ENCODE measurements around the gene IFNAR1.

The IFNAR1 gene

DNA sequence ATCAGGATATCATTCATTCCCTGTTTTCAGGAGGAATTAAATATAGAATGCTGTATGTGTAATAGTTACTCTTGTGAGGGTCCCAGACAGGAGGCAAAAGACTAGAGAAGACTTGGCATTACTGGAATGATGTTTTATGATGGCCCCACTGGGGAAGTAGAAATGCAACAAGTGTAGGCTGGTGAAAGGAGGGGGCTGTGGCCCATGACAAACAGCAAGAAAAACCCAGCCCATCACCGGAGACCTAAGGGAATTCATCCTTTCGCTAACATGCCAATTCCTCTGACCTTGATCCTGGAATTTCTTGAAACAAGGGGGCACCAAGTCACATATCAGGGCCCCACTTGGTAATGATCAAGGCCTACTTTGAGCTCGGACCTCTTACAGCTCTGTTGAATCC lies 72.9 kb downstream of the IFNAR1 start:
- no peak for ATAC-seq
- TF ChIP-seq ZFP30 (CRISPR knock-in tag; IDR thresholded peaks at IDR 0.05) (no peak), OSR1 (CRISPR knock-in tag; IDR thresholded peaks at IDR 0.05) (no peak), ZFP3 (CRISPR knock-in tag; IDR thresholded peaks at IDR 0.05) (no peak), TCF4 (CRISPR knock-in tag; IDR thresholded peaks at IDR 0.05; ENCODE audit: borderline replicate concordance) (no peak), BACH2 (CRISPR knock-in tag; IDR thresholded peaks at IDR 0.05; ENCODE audit: borderline replicate concordance) (no peak), TOX (CRISPR knock-in tag; IDR thresholded peaks at IDR 0.05; ENCODE audit: borderline replicate concordance) (no peak)
- TF ChIP-seq, protein P1, sequence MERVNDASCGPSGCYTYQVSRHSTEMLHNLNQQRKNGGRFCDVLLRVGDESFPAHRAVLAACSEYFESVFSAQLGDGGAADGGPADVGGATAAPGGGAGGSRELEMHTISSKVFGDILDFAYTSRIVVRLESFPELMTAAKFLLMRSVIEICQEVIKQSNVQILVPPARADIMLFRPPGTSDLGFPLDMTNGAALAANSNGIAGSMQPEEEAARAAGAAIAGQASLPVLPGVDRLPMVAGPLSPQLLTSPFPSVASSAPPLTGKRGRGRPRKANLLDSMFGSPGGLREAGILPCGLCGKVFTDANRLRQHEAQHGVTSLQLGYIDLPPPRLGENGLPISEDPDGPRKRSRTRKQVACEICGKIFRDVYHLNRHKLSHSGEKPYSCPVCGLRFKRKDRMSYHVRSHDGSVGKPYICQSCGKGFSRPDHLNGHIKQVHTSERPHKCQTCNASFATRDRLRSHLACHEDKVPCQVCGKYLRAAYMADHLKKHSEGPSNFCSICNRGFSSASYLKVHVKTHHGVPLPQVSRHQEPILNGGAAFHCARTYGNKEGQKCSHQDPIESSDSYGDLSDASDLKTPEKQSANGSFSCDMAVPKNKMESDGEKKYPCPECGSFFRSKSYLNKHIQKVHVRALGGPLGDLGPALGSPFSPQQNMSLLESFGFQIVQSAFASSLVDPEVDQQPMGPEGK (CRISPR knock-in tag; IDR thresholded peaks at IDR 0.05; ENCODE audit: borderline replicate concordance) = no peak

DNA sequence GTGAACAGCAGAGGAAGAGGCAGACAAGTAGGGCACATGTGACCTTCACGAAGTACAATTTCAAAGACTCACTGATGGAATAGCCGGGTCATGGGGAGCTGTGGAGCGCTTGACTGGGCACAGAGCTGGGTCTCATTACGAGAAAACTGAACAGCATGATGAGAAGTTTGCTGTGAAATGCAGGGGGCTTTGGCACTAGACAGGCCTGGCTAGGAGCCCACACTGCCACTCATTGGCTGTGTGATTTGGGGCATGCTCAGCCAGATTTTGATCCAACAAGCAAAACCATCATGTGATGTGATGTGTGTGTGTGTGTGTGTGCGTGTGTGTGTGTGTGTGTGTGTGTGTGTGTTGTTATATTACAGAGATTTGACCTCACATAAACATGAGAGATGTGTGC lies 73.6 kb downstream of the IFNAR1 start:
- TF ChIP-seq CSDC2 (CRISPR knock-in tag; IDR thresholded peaks at IDR 0.05) (no peak), ZNF8 (CRISPR knock-in tag; IDR thresholded peaks at IDR 0.05) (no peak), ZNF565 (CRISPR knock-in tag; conservative IDR thresholded peaks at IDR 0.05; ENCODE audit: low read depth) (no peak), ZNF70 (CRISPR knock-in tag; IDR thresholded peaks at IDR 0.05) (no peak), ISL1 (CRISPR knock-in tag; IDR thresholded peaks at IDR 0.05) (no peak)
- no peak for ATAC-seq

DNA sequence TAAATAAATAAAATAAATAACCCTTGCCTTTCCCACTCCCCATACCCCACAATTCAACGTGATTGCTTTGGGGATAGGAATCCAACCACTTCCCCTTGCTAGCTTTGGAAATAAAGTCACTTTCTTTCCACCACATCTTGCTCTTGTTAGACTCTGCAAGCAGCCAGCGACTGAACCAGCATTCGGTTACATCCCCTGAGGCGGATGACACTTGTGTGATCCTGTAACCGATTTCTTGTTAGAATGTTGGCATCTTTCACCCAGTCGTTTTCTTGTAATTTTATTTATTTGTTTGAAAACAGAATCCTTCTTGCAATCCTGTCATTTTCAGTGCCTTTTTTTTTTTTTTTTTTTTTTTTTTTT lies 76.8 kb downstream of the IFNAR1 start:
- TF ChIP-seq TCF4 (CRISPR knock-in tag; IDR thresholded peaks at IDR 0.05; ENCODE audit: borderline replicate concordance) (no peak), ESRRG (CRISPR knock-in tag; IDR thresholded peaks at IDR 0.05) (no peak), OSR1 (CRISPR knock-in tag; IDR thresholded peaks at IDR 0.05) (no peak), PPARA (CRISPR knock-in tag; IDR thresholded peaks at IDR 0.05; ENCODE audit: borderline replicate concordance) (no peak)
- TF ChIP-seq, protein P2, sequence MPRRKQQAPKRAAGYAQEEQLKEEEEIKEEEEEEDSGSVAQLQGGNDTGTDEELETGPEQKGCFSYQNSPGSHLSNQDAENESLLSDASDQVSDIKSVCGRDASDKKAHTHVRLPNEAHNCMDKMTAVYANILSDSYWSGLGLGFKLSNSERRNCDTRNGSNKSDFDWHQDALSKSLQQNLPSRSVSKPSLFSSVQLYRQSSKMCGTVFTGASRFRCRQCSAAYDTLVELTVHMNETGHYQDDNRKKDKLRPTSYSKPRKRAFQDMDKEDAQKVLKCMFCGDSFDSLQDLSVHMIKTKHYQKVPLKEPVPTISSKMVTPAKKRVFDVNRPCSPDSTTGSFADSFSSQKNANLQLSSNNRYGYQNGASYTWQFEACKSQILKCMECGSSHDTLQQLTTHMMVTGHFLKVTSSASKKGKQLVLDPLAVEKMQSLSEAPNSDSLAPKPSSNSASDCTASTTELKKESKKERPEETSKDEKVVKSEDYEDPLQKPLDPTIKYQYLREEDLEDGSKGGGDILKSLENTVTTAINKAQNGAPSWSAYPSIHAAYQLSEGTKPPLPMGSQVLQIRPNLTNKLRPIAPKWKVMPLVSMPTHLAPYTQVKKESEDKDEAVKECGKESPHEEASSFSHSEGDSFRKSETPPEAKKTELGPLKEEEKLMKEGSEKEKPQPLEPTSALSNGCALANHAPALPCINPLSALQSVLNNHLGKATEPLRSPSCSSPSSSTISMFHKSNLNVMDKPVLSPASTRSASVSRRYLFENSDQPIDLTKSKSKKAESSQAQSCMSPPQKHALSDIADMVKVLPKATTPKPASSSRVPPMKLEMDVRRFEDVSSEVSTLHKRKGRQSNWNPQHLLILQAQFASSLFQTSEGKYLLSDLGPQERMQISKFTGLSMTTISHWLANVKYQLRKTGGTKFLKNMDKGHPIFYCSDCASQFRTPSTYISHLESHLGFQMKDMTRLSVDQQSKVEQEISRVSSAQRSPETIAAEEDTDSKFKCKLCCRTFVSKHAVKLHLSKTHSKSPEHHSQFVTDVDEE (CRISPR knock-in tag; IDR thresholded peaks at IDR 0.05) = no peak
- ATAC-seq = no peak

DNA sequence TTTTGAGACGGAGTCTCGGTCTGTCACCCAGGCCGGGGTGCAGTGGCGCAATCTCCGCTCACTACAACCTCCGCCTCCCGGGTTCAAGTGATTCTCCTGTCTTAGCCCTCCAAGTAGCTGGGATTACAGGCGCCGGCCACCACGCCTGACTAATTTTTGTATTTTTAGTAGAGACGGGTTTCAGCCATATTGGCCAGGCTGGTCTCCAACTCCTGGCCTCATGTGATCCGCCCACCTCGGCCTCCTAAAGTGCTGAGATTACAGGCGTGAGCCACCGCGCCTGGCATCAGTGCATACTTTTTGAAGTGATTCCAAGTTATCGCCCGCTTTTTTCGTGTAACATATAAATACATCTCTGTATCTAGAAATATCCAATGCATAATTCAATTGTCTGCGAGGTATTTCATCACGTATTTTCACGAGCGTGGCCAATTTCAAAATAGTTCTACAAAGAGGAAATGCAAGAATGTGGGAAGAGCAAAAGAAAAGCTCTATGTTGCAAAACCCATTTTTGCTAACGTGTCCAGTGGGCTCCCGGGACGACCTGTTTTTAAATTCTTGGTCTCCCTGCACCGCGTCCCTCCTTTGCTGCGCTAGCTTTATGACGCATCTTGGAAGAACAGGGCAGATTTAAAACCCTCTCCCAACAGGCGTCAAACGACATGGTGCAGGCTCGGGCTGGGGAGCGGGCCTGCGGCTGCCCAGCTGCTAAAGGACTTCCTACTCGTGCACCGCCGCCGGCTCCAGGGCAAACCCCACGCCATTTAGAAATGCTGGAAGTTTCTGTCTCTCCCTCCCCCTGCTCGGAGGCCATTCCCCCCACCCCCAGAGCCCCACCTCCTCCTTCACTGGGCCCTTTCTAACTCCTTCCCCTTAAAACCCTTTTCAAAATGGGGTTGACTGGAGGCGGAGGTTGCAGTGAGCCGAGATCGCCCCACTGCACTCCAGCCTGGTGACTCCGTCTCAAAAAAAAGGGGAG lies 77.5 kb downstream of the IFNAR1 start:
- TF ChIP-seq OSR1 (CRISPR knock-in tag; IDR thresholded peaks at IDR 0.05) (no peak), PPARA (CRISPR knock-in tag; IDR thresholded peaks at IDR 0.05; ENCODE audit: borderline replicate concordance) (no peak), ZNF8 (CRISPR knock-in tag; IDR thresholded peaks at IDR 0.05) (no peak), TCF4 (CRISPR knock-in tag; IDR thresholded peaks at IDR 0.05; ENCODE audit: borderline replicate concordance) (no peak), TOX (CRISPR knock-in tag; IDR thresholded peaks at IDR 0.05; ENCODE audit: borderline replicate concordance) (no peak), POU6F1 (CRISPR knock-in tag; IDR thresholded peaks at IDR 0.05; ENCODE audit: borderline replicate concordance, low read depth) (no peak), ESRRG (CRISPR knock-in tag; IDR thresholded peaks at IDR 0.05) (no peak)
- TF ChIP-seq, protein P1 (CRISPR knock-in tag; IDR thresholded peaks at IDR 0.05; ENCODE audit: borderline replicate concordance) = no peak
- no peak for ATAC-seq

Measured in SK-N-SH treated with all-trans-retinoic acid at 6 μM for 48 hours (cell line).